Measurements from ENCODE around the gene ADAP1. TPM values are rescaled to one million over a fixed set of nuclear protein-coding genes. Genes with fewer than 3 reads are reported as not detected.

Gene ADAP1
- total RNA-seq, 1 experiment from 2014 or later, result 6.2 TPM

- no peak overlapping the region for H2AFZ ChIP-seq (ENCODE audit: low read length)
- no peak for TF ChIP-seq CTCF (conservative IDR thresholded peaks at IDR 0.05)
- Mint-ChIP-seq H3K4me1 (peaks cover 4 to 10% of the 10 kb centered on the region in 2 experiments), H3K27me3 (ENCODE audit: low read depth) (peaks cover 20% of the 10 kb centered on the region), H3K36me3 (ENCODE audit: insufficient read depth in 1 of 3, low read depth in 3 of 3) (no peaks in the 10 kb centered on the region; a peak in 1 of 7 replicates), H3K4me3 (no peak overlapping the region), H3K9me3 (peaks cover 0 to 6% of the 10 kb centered on the region in 2 experiments; a peak in 1 of 5 replicates), H3K27ac (no peak overlapping the region; a peak in 1 of 7 replicates)
- no peak overlapping the region for H2BK15ac ChIP-seq (ENCODE audit: low read depth, low read length)
- H3K23me2 ChIP-seq (ENCODE audit: insufficient read length, low read depth, low read length, poor library complexity, severe bottlenecking), result no peaks in the 10 kb centered on the region
- no peak overlapping the region for H3T11ph ChIP-seq (ENCODE audit: low read length)
- H2BK20ac ChIP-seq (ENCODE audit: low read depth, low read length, poor library complexity, severe bottlenecking), result no peak overlapping the region
- no peak overlapping the region for H4K8ac ChIP-seq (replicated peaks; ENCODE audit: insufficient read length, low read depth, low read length)
- no peak overlapping the region for H3K27ac ChIP-seq (ENCODE audit: insufficient read length, low read depth, low read length)
- H3K56ac ChIP-seq (ENCODE audit: insufficient read length, low read depth, low read length), result no peak overlapping the region
- no peak overlapping the region for H2BK12ac ChIP-seq (ENCODE audit: insufficient read length, low read depth, low read length)
- H2BK5ac ChIP-seq (ENCODE audit: insufficient read length, low read length), result no peak overlapping the region
- H3K9ac ChIP-seq (ENCODE audit: extremely low read depth, insufficient read length, low read length), result no peak overlapping the region
- no peaks in the 10 kb centered on the region for H4K20me1 ChIP-seq (ENCODE audit: control insufficient read depth, insufficient read depth, insufficient read length)
- no peak overlapping the region for H3K18ac ChIP-seq (ENCODE audit: insufficient read length, low read depth, low read length)
- WGBS (ENCODE audit: extremely low coverage, insufficient read length, low lambda C conversion rate), result no CpG with 5 or more reads among the region's 20 CpGs
- no peak overlapping the region for H2BK120ac ChIP-seq (ENCODE audit: low read depth, low read length, poor library complexity, severe bottlenecking)
- no peaks in the 10 kb centered on the region for H3K9me3 ChIP-seq (ENCODE audit: control insufficient read depth, low read depth, low read length)
- H4K91ac ChIP-seq (ENCODE audit: insufficient read length, low read depth, low read length), result no peak overlapping the region
- no peak overlapping the region for H3K23ac ChIP-seq (ENCODE audit: insufficient read length, low read depth, low read length)
- no peaks in the 10 kb centered on the region for H3K79me1 ChIP-seq (ENCODE audit: insufficient read depth, low read depth, low read length, poor library complexity, severe bottlenecking)
- no peak overlapping the region for H3K4ac ChIP-seq (ENCODE audit: low read depth, low read length)
- H4K5ac ChIP-seq (ENCODE audit: insufficient read length, low read depth, low read length), result no peak overlapping the region
- H2AK5ac ChIP-seq (ENCODE audit: insufficient read length, low read length), result no peak overlapping the region
- no peaks in the 10 kb centered on the region for H3K79me2 ChIP-seq (ENCODE audit: insufficient read depth, low read length)
- no peaks in the 10 kb centered on the region; the same call in 1 of the 2 replicates for H3K27me3 ChIP-seq (ENCODE audit: insufficient read depth, low read length)
- H3K4me2 ChIP-seq (ENCODE audit: insufficient read depth, insufficient read length, low read length), result no peak overlapping the region
- no peak overlapping the region for H3K14ac ChIP-seq (ENCODE audit: insufficient read depth, low read length)
- DNase-seq, result peak; percentile 38
- no peaks in the 10 kb centered on the region for H3K4me1 ChIP-seq (ENCODE audit: insufficient read depth, low read length)
Observed at GRCh38 chr7:959271-959670, 4.8 kb upstream of the ADAP1 start.

Measured in H9 (cell line).